ENCODE data around the gene SUGT1.

Gene SUGT1

DNA sequence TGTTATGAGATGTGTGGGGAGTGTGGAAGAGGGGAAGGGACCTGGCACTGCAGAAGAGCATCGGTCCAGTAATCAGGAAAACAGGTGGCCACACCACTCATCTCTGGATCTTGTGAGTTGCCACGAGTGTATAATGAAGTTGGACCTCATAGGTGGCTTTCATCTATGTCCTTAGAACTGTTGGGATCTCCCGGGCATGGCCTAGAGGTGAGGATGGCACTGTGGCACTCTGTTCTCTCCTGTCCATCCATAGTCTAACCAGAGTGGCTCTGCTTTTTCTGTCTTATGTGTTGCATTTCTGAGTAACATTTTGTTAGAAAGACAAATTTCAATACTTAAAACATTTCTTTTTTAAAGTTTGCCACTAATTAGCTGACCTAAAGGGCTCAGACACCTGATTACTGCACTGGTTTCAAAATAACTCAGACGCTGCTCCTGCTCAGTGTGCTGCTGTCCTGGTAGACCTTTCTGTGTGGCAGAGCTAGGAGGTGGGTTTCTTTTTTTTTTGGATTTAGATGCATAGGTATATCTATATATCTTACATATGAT lies 81.5 kb downstream of the SUGT1 start:
- no peak overlapping the region for H3K9ac ChIP-seq (ENCODE audit: low read depth, low read length, poor library complexity, severe bottlenecking)
- H3K4me1 ChIP-seq (ENCODE audit: insufficient read depth, low read length, poor library complexity, severe bottlenecking) = no peaks in the 10 kb centered on the region
- no peaks in the 10 kb centered on the region for H3K79me2 ChIP-seq (ENCODE audit: insufficient read depth, low read length)
- no peak overlapping the region for H3K4me3 ChIP-seq (ENCODE audit: low read length, poor library complexity, severe bottlenecking)
- no peaks in the 10 kb centered on the region for H3F3A ChIP-seq (ENCODE audit: low read depth)
- H3K9me3 ChIP-seq (ENCODE audit: insufficient read depth, low read depth, low read length) = no peaks in the 10 kb centered on the region
- TF ChIP-seq EZH2phosphoT487 (IDR thresholded peaks at IDR 0.05; ENCODE audit: borderline replicate concordance) = no peak
- TF ChIP-seq, protein P1, sequence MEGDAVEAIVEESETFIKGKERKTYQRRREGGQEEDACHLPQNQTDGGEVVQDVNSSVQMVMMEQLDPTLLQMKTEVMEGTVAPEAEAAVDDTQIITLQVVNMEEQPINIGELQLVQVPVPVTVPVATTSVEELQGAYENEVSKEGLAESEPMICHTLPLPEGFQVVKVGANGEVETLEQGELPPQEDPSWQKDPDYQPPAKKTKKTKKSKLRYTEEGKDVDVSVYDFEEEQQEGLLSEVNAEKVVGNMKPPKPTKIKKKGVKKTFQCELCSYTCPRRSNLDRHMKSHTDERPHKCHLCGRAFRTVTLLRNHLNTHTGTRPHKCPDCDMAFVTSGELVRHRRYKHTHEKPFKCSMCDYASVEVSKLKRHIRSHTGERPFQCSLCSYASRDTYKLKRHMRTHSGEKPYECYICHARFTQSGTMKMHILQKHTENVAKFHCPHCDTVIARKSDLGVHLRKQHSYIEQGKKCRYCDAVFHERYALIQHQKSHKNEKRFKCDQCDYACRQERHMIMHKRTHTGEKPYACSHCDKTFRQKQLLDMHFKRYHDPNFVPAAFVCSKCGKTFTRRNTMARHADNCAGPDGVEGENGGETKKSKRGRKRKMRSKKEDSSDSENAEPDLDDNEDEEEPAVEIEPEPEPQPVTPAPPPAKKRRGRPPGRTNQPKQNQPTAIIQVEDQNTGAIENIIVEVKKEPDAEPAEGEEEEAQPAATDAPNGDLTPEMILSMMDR (conservative IDR thresholded peaks at IDR 0.05; ENCODE audit: low read length) = no peak
- H3K4me2 ChIP-seq (ENCODE audit: low read depth, low read length, poor library complexity, severe bottlenecking) = no peak overlapping the region
- H3K9me2 ChIP-seq (replicated peaks; ENCODE audit: low read depth, low read length) = no peaks in the 10 kb centered on the region
- H3K27me3 ChIP-seq (ENCODE audit: insufficient read depth, low read length, poor library complexity, severe bottlenecking) = no peaks in the 10 kb centered on the region
- H2AFZ ChIP-seq (ENCODE audit: low read length) = no peak overlapping the region
- no peaks in the 10 kb centered on the region for H3K36me3 ChIP-seq (ENCODE audit: insufficient read depth, low read length)
- no peaks in the 10 kb centered on the region for H4K20me1 ChIP-seq (ENCODE audit: insufficient read depth, low read length, poor library complexity, severe bottlenecking)

DNA sequence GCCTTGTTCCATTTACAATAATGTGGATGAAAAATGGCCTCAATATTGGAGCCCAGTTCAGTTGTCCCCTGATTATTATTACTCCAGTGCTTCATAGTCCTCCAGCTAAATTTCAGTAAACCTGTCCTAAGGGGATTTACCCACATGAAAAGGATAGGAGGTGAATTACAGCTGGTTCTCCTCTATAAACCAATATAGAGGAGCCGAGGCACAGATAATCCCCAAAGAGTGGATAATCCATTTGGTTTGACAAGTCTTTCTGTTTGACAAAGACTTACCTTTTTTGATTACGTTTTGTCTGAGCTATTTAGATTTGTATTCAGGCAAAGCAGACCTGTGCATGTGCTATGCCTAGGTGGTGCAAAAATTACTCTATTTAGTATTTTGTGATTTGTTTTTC lies 84.3 kb downstream of the SUGT1 start:
- Histone ChIP-seq H3K4me2 (ENCODE audit: low read depth, low read length, poor library complexity, severe bottlenecking) (no peak overlapping the region), H3K9me3 (ENCODE audit: insufficient read depth, low read depth, low read length) (no peaks in the 10 kb centered on the region), H3K79me2 (ENCODE audit: insufficient read depth, low read length) (no peaks in the 10 kb centered on the region), H4K20me1 (ENCODE audit: insufficient read depth, low read length, poor library complexity, severe bottlenecking) (no peaks in the 10 kb centered on the region), H3K4me1 (ENCODE audit: insufficient read depth, low read length, poor library complexity, severe bottlenecking) (no peaks in the 10 kb centered on the region), H3K4me3 (ENCODE audit: low read length, poor library complexity, severe bottlenecking) (no peak overlapping the region), H3K36me3 (ENCODE audit: insufficient read depth, low read length) (no peaks in the 10 kb centered on the region), H3K9ac (ENCODE audit: low read depth, low read length, poor library complexity, severe bottlenecking) (no peak overlapping the region), H3K27me3 (ENCODE audit: insufficient read depth, low read length, poor library complexity, severe bottlenecking) (no peaks in the 10 kb centered on the region), H3F3A (ENCODE audit: low read depth) (no peaks in the 10 kb centered on the region), H2AFZ (ENCODE audit: low read length) (no peak overlapping the region), H3K9me2 (replicated peaks; ENCODE audit: low read depth, low read length) (no peaks in the 10 kb centered on the region)
- no peak for TF ChIP-seq EZH2phosphoT487 (IDR thresholded peaks at IDR 0.05; ENCODE audit: borderline replicate concordance)
- TF ChIP-seq, protein P1 (conservative IDR thresholded peaks at IDR 0.05; ENCODE audit: low read length) = no peak

DNA sequence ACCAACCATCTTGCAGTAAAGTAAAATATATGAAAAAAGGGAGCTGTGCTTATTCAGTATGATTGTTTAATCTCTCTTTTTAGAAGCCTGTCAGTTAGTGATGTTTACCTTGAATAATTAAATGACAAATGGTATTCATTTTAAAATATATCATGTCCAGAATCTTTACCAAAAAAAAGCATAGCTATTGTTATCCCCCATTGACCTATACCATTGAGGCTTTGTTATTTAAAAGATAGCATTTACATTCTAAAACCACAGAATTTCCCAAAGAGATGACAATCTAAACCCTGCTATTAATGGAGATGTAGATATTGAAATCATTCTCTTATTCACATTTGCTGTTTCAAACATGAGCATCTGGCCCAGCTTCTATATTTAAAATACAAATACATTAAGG lies 84.8 kb downstream of the SUGT1 start:
- H3K36me3 ChIP-seq (ENCODE audit: insufficient read depth, low read length) = no peaks in the 10 kb centered on the region

More for the DNA sequence above, 84.8 kb downstream of the SUGT1 start:
- Histone ChIP-seq H3K4me2 (ENCODE audit: low read depth, low read length, poor library complexity, severe bottlenecking) (no peak overlapping the region), H3K4me1 (ENCODE audit: insufficient read depth, low read length, poor library complexity, severe bottlenecking) (no peaks in the 10 kb centered on the region), H3K9me3 (ENCODE audit: insufficient read depth, low read depth, low read length) (no peaks in the 10 kb centered on the region), H4K20me1 (ENCODE audit: insufficient read depth, low read length, poor library complexity, severe bottlenecking) (no peaks in the 10 kb centered on the region), H3K4me3 (ENCODE audit: low read length, poor library complexity, severe bottlenecking) (no peak overlapping the region), H3K9me2 (replicated peaks; ENCODE audit: low read depth, low read length) (no peaks in the 10 kb centered on the region), H3K9ac (ENCODE audit: low read depth, low read length, poor library complexity, severe bottlenecking) (no peak overlapping the region), H3K79me2 (ENCODE audit: insufficient read depth, low read length) (no peaks in the 10 kb centered on the region), H3F3A (ENCODE audit: low read depth) (no peaks in the 10 kb centered on the region), H2AFZ (ENCODE audit: low read length) (no peak overlapping the region), H3K27me3 (ENCODE audit: insufficient read depth, low read length, poor library complexity, severe bottlenecking) (no peaks in the 10 kb centered on the region)
- TF ChIP-seq, protein P1 (conservative IDR thresholded peaks at IDR 0.05; ENCODE audit: low read length) = no peak
- no peak for TF ChIP-seq EZH2phosphoT487 (IDR thresholded peaks at IDR 0.05; ENCODE audit: borderline replicate concordance)

Data from Loucy (cell line).